ENCODE data around the gene WDR70.

WDR70 gene

GRCh38 chr5:37539459-37539858 lies 160.3 kb downstream of the WDR70 start:
- TF ChIP-seq CTCF (conservative IDR thresholded peaks at IDR 0.05), result no peak
- no peak for TF ChIP-seq ZFX (IDR thresholded peaks at IDR 0.05)
- H3K27ac ChIP-seq, result no peak overlapping the region

DNA sequence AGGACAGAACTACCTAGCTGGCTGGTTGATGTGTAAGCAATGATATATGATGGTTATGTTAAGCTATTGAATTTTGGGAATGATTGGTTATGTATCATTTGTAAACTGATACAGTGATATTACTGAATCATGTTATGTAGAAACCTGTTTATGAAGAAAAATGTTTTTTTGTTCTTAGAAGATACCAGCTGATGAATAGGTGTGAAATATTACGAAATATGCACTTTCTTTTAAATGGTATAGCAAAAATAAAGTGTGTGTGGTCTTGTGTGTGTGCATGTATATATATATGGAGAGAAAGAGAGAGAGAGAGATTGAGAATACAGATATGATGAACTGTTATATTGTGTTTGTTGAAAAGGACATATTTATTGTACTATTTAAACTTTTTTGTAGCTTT lies 164.1 kb downstream of the WDR70 start:
- TF ChIP-seq CTCF (conservative IDR thresholded peaks at IDR 0.05) (no peak), ZFX (IDR thresholded peaks at IDR 0.05) (no peak)
- H3K27ac ChIP-seq, result no peak overlapping the region

GRCh38 chr5:37549411-37549810 lies 170.3 kb downstream of the WDR70 start:
- TF ChIP-seq ZFX (IDR thresholded peaks at IDR 0.05), result no peak
- no peak for TF ChIP-seq CTCF (conservative IDR thresholded peaks at IDR 0.05)
- H3K27ac ChIP-seq, result peak overlapping the region; percentile 85

GRCh38 chr5:37552161-37552560 lies 173.0 kb downstream of the WDR70 start:
- TF ChIP-seq ZFX (IDR thresholded peaks at IDR 0.05), result no peak
- TF ChIP-seq CTCF (conservative IDR thresholded peaks at IDR 0.05), result no peak
- H3K27ac ChIP-seq, result no peak overlapping the region

DNA sequence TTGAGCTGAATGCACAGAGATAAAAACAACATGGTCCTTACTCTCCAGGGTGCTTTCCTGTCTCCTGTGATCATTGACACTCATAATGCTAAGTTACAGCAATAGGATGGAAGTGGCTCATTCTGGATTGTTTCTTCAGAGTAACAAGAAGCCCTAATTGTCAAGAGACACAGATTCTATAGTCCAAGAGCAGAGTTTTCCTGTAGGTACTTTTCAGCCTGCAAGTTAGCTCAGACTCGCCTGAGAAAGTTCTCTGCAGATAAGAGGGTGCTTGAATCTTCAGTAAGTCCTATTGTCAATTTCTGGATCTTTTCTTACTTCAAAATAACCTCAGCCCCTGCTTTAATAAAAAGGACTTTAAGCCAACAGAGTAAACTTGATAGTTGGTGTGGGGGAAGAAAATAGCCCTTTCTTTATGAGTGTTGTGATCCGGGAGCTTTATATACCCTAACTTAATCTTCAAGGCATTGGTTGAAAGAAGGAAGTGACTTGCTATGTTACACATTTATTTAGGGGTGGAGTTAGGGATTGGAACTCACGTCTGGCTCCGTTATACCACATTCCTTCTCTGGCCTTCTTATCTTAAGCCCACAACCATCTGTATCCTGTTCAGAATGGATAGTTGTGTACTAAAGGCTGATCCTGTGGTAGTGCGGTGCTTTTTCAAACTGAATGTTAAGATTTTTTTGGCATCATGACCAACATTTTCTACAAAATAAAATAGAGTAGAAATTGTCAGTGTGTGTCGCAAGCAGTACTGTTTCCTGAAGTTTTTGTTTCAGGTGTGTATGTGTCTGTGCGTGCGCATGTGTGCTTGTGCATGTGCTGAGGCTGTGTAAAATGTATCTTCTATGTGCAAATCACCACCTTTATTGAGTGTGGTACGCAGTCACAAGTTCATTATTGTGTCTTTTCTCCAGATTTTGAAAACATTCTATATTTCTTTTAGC lies 173.9 kb downstream of the WDR70 start:
- TF ChIP-seq ZFX (IDR thresholded peaks at IDR 0.05), result no peak
- no peak for TF ChIP-seq CTCF (conservative IDR thresholded peaks at IDR 0.05)

DNA sequence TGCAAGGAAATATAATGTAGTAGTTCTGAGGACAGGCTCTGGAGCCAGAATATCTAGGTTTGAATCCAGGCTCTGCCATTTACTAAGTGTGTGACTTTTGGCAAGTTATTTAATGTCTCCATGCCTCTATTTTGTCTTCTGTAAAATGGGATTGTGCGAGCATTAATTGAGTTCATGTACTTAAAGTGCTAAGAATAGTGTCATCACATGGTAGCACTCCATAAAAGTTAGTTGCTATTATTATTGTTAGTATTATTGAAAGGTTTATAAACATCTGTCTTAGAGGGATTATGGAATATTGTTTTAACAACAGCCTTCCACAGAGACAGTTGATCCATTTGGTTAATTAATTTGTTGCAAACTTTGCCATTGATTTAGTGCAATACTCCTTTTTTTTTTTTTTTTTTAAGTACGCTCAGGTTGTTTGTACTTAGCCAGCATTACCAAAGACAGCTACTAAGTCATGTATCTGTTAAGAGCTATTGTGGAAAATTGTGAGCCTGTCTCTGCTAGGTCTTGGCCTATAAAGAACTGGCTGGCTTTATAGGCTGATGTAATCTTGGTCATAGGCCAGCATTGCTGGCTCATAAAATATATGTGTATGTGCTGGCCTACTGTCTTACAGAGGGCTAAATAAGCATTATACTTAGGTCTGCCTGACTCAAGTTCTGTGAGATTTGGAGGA lies 174.7 kb downstream of the WDR70 start:
- TF ChIP-seq ZFX (IDR thresholded peaks at IDR 0.05) (no peak), CTCF (conservative IDR thresholded peaks at IDR 0.05) (no peak)

More for the DNA sequence above, 173.9 kb downstream of the WDR70 start:
- no peak overlapping the region for H3K27ac ChIP-seq

DNA sequence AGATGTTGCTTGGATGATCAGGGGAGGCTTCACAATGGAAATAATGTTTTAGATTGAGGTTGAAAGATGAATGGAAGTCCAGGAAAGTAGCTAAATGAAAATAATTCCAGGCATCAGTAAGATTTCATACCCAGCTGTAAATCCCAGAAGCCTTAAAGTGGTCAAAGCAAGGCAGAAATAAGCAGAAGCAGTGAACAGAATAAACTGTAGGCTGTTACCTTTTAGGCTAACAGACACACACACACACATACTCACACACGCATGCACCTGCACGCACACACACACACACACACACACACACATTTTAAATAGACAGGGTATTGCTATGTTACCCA lies 175.3 kb downstream of the WDR70 start:
- peak overlapping the region; percentile 6; the same call in 1 of the 2 replicates for H3K27ac ChIP-seq
- TF ChIP-seq ZFX (IDR thresholded peaks at IDR 0.05) (no peak), CTCF (conservative IDR thresholded peaks at IDR 0.05) (no peak)

More for the DNA sequence above, 174.7 kb downstream of the WDR70 start:
- peak overlapping the region; percentile 6; the same call in 1 of the 2 replicates for H3K27ac ChIP-seq

All from C4-2B (cell line).